ENCODE measurements around the gene CLPTM1L. TPM values are rescaled to one million over a fixed set of nuclear protein-coding genes. Genes with fewer than 3 reads are reported as not detected.

The CLPTM1L gene
- total RNA-seq, 1 donor, result 252 TPM

GRCh38 chr5:1359713-1360112, 14.8 kb upstream of the CLPTM1L start:
- TF ChIP-seq CTCF (IDR thresholded peaks at IDR 0.05; ENCODE audit: insufficient read depth, low read depth, low read length), result no peak
- DNase-seq (ENCODE audit: low read depth), result no peak
- H3K4me3 ChIP-seq (ENCODE audit: low read depth, low read length), result no peak overlapping the region

DNA sequence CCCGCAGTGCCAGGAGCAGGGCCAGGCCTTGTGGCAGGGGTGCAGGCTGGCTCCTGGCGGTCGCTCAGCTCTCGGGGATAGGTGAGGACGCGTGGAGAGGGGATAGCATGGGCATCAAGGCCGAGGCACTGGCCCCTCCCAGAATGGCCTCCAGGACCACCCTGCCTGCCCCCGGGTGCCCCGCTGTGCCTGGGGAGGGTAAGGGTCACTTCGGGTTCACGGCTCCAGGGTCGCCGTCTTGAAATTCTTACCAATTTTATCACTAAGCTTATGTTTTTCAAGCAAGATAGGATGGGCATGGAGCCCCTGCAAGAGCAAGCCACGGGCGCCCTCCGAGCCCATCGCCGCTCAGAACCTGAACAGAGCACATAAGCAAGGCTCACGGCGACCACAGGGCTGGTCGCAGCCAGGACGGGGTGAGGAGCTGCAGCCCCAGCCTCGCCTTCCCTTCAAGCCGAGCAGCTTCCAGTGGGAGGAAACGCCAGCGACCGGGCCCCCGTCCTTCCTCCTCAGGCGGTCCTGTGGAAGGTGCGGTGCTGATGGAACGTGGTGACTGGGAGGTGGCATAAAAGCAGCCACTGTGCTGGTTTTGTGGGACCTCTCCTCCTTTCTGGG, 14.2 kb upstream of the CLPTM1L start:
- no peak for DNase-seq (ENCODE audit: low read depth)
- TF ChIP-seq CTCF (IDR thresholded peaks at IDR 0.05; ENCODE audit: insufficient read depth, low read depth, low read length), result no peak
- no peak overlapping the region for H3K4me3 ChIP-seq (ENCODE audit: low read depth, low read length)

DNA sequence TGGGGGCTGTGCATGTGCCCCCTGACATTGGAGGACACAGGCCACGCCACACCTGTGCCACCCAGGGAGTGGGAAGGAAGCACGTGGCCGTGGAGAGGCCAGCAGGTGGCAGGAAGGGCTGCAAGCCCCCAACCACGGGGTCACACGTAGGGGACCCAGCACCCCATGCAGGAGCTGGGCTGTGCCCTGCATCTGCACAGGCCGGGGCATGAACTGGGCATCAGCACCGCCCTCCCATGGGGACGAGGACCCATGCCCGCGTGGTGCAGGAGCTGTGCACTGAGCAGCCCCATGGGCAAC, 13.8 kb upstream of the CLPTM1L start:
- no peak for TF ChIP-seq CTCF (IDR thresholded peaks at IDR 0.05; ENCODE audit: insufficient read depth, low read depth, low read length)
- DNase-seq (ENCODE audit: low read depth), result no peak
- H3K4me3 ChIP-seq (ENCODE audit: low read depth, low read length), result no peak overlapping the region

GRCh38 chr5:1357946-1358725, 13.2 kb upstream of the CLPTM1L start:
- DNase-seq (ENCODE audit: low read depth), result no peak
- no peak for TF ChIP-seq CTCF (IDR thresholded peaks at IDR 0.05; ENCODE audit: insufficient read depth, low read depth, low read length)
- H3K4me3 ChIP-seq (ENCODE audit: low read depth, low read length), result no peak overlapping the region

- no peak for TF ChIP-seq CTCF (IDR thresholded peaks at IDR 0.05; ENCODE audit: insufficient read depth, low read depth, low read length)
- H3K4me3 ChIP-seq (ENCODE audit: low read depth, low read length), result no peak overlapping the region
- no peak for DNase-seq (ENCODE audit: low read depth)
These were observed 12.2 kb upstream of the CLPTM1L start for GRCh38 chr5:1356873-1357787.

DNA sequence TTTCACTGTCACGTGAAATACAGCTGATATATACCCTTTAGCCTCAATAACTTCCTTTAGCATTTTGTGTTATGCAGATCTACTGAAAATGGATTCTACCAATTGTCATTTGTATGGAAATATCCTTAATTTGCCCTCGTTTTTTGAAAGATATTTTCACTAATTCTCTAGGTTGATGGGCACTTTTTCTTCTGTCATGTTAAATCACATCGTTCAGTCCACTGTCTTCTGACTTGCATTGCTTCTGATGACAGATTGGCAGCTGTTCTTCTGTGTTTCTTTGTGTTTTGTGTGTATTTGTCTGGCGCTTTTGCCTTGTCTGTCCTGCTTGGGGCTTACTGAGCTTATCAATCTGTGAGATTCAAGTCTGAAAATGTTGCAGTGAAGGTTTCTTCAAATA, 9.7 kb upstream of the CLPTM1L start:
- no peak for TF ChIP-seq CTCF (IDR thresholded peaks at IDR 0.05; ENCODE audit: insufficient read depth, low read depth, low read length)
- no peak overlapping the region for H3K4me3 ChIP-seq (ENCODE audit: low read depth, low read length)
- DNase-seq (ENCODE audit: low read depth), result no peak
